Esophagus muscularis mucosa (tissue), 4 donors: ENCODE data around the gene CCNY. TPM values are rescaled to one million over a fixed set of nuclear protein-coding genes. Genes with fewer than 3 reads are reported as not detected.

Experiments used
- DNase-seq: peaks from one replicate; pipeline ENCODE4 v3.0.0-alpha.2; 2017; ENCODE audit errors: extremely low spot score
- H3K27ac ChIP-seq, 4 donors: fragments of 200-600 bp; sonication (generic); replicated peaks in 1 of 4; 1 replicate in 3 of 4; 2 replicates in 1 of 4; pipeline ENCODE4 v1.5.1; 2016 to 2019; ENCODE audit warnings: mild to moderate bottlenecking in 1 of 4
- H3K27me3 ChIP-seq, 4 donors: fragments of 200-600 bp; sonication (generic); one replicate each; pipeline versions ENCODE4 v1.5.1 to v1.6.0; 2016 to 2019
- H3K36me3 ChIP-seq, 4 donors: fragments of 200-600 bp; sonication (generic); one replicate each; pipeline ENCODE4 v1.5.1; 2016 to 2019
- H3K4me1 ChIP-seq, 4 donors: fragments of 200-600 bp; sonication (generic); one replicate each; pipeline ENCODE4 v1.5.1; 2016 to 2019
- H3K4me3 ChIP-seq, 4 donors: fragments of 200-600 bp; sonication (generic); 1 replicate in 2 of 4; 2 replicates in 2 of 4; pipeline ENCODE4 v1.5.1; 2016 to 2019; ENCODE audit warnings: mild to moderate bottlenecking in 4 of 4, moderate library complexity in 1 of 4
- H3K9me3 ChIP-seq, 4 donors: fragments of 200-600 bp; sonication (generic); 1 replicate in 3 of 4; 2 replicates in 1 of 4; pipeline ENCODE4 v1.5.1; 2016 to 2019
- EP300 ChIP-seq: sonication (generic); formaldehyde crosslinking; IDR thresholded peaks from one replicate; pipeline ENCODE4 v1.6.1; 2017; ENCODE audit warnings: antibody characterized with exemption
- POLR2A ChIP-seq: fragments of 450-650 bp; IDR thresholded peaks from one replicate; pipeline ENCODE4 v1.6.1; 2017; ENCODE audit warnings: antibody characterized with exemption, moderate library complexity, mild to moderate bottlenecking, low read depth
- POLR2AphosphoS5 ChIP-seq, 2 donors: sonication (generic); formaldehyde crosslinking; IDR thresholded peaks; one replicate each; pipeline ENCODE4 v1.6.1; 2017; ENCODE audit warnings: antibody characterized with exemption in 2 of 2
- WGBS: methylation state at CpG from one replicate; pipeline ENCODE4 v1.1.5; 2018; 5-methylcytosine and 5-hydroxymethylcytosine counted together
- intact Hi-C: fragments of 100-400 bp; cut with DNase I; formaldehyde crosslinking; loops from one replicate; pipeline ENCODE4 v1.15.1; 2023
- total RNA-seq, 4 donors: library from RNA; depleted of rRNA; stranded (reverse); fragments of >200 nt; gene quantifications; one replicate each; pipeline versions ENCODE4 v1.1.0 to v1.2.1, GENCODE V29; 2016
- TF ChIP-seq, protein P1 (sequence below), 3 experiments: fragments of 200-600 bp in 2 of 3; fragments of 450-650 bp in 1 of 3; sonication (generic) in 2 of 3; IDR thresholded peaks; one replicate each; pipeline ENCODE4 v1.5.1; 2017 to 2019; ENCODE audit warnings: antibody characterized with exemption in 3 of 3, mild to moderate bottlenecking in 2 of 3, moderate library complexity in 1 of 3

The CCNY gene
- total RNA-seq, 4 donors from 2014 or later, result 36.6 to 53.5 (median 47.0) TPM

GRCh38 chr10:35413985-35414861 is 77.9 kb downstream of the CCNY start:
- 87% methylated on average over 12 of the region's 12 CpGs for WGBS
- no peak for TF ChIP-seq EP300
- TF ChIP-seq, protein P1, sequence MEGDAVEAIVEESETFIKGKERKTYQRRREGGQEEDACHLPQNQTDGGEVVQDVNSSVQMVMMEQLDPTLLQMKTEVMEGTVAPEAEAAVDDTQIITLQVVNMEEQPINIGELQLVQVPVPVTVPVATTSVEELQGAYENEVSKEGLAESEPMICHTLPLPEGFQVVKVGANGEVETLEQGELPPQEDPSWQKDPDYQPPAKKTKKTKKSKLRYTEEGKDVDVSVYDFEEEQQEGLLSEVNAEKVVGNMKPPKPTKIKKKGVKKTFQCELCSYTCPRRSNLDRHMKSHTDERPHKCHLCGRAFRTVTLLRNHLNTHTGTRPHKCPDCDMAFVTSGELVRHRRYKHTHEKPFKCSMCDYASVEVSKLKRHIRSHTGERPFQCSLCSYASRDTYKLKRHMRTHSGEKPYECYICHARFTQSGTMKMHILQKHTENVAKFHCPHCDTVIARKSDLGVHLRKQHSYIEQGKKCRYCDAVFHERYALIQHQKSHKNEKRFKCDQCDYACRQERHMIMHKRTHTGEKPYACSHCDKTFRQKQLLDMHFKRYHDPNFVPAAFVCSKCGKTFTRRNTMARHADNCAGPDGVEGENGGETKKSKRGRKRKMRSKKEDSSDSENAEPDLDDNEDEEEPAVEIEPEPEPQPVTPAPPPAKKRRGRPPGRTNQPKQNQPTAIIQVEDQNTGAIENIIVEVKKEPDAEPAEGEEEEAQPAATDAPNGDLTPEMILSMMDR (IDR thresholded peaks at IDR 0.05), result no peak
- no peak for TF ChIP-seq POLR2AphosphoS5 (IDR thresholded peaks at IDR 0.05)
- no peak for TF ChIP-seq POLR2A
- Histone ChIP-seq H3K27ac (no peak overlapping the region), H3K27me3 (no peaks in the 10 kb centered on the region), H3K4me3 (no peak overlapping the region), H3K4me1 (peaks cover 58 to 79% (median 64%) of the 10 kb centered on the region in 4 donors), H3K9me3 (no peaks in the 10 kb centered on the region), H3K36me3 (no peaks in the 10 kb centered on the region)
- intact Hi-C loops, result no loop called here
- no peak for DNase-seq

GRCh38 chr10:35415505-35415904 is 79.2 kb downstream of the CCNY start:
- intact Hi-C loops, result loop anchor here (5.0 kb wide), 1 partner anchor 78 kb away; the partner anchor contains the start of gene CCNY
- peaks cover 54 to 80% (median 59%) of the 10 kb centered on the region in 4 donors for H3K4me1 ChIP-seq
- H3K27me3 ChIP-seq, result no peaks in the 10 kb centered on the region
- no peak for DNase-seq
- no peak for TF ChIP-seq EP300
- TF ChIP-seq POLR2AphosphoS5 (IDR thresholded peaks at IDR 0.05), result no peak
- TF ChIP-seq, protein P1 (IDR thresholded peaks at IDR 0.05), result no peak
- no peak for TF ChIP-seq POLR2A
- H3K27ac ChIP-seq, result peak overlapping the region in 1 of 4 donors; percentile 15
- H3K36me3 ChIP-seq, result no peaks in the 10 kb centered on the region
- H3K4me3 ChIP-seq, result no peak overlapping the region
- no peaks in the 10 kb centered on the region for H3K9me3 ChIP-seq
- 94% methylated on average over 5 of the region's 5 CpGs for WGBS

GRCh38 chr10:35416619-35417312 is 80.5 kb downstream of the CCNY start:
- H3K36me3 ChIP-seq, result no peaks in the 10 kb centered on the region
- H3K9me3 ChIP-seq, result no peaks in the 10 kb centered on the region
- DNase-seq, result no peak
- TF ChIP-seq EP300, result no peak
- TF ChIP-seq POLR2A, result no peak
- no peak for TF ChIP-seq POLR2AphosphoS5 (IDR thresholded peaks at IDR 0.05)
- TF ChIP-seq, protein P1 (IDR thresholded peaks at IDR 0.05), result no peak
- intact Hi-C loops, result loop anchor here (5.0 kb wide), 1 partner anchor 79 kb away; the partner anchor contains the start of gene CCNY
- H3K27ac ChIP-seq, result peak overlapping the region in 2 of 4 donors; percentile 30 to 59
- H3K4me3 ChIP-seq, result no peak overlapping the region
- H3K27me3 ChIP-seq, result no peaks in the 10 kb centered on the region
- peaks cover 62 to 91% (median 68%) of the 10 kb centered on the region in 4 donors for H3K4me1 ChIP-seq
- 64% methylated on average over 8 of the region's 8 CpGs for WGBS

DNA sequence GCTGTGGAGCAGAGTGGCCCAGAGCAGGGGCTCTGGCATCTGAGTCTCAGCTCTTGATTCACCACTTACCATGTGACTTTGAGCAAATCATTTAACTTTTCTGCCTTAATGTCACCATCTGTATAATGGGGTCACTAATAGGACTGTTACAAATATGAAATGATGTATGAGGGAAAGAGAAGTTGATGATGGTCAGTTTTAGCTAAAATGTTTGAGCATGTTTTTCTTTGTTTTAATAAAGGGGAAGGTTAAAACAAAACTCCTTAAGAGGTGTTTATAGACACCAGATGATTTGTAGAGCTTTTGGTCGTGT is 81.0 kb downstream of the CCNY start:
- intact Hi-C loops, result loop anchor here (5.0 kb wide), 1 partner anchor 80 kb away; the partner anchor contains the start of gene CCNY
- peaks cover 62 to 91% (median 68%) of the 10 kb centered on the region in 4 donors for H3K4me1 ChIP-seq
- H3K27ac ChIP-seq, result peak overlapping the region in 3 of 4 donors; percentile 35 to 59 (median 53)
- no peak for TF ChIP-seq POLR2AphosphoS5 (IDR thresholded peaks at IDR 0.05)
- no peak for TF ChIP-seq EP300
- no peak for TF ChIP-seq POLR2A
- TF ChIP-seq, protein P1 (IDR thresholded peaks at IDR 0.05), result no peak
- no peaks in the 10 kb centered on the region for H3K36me3 ChIP-seq
- no peaks in the 10 kb centered on the region for H3K9me3 ChIP-seq
- 49% methylated on average over 1 of the region's 1 CpG for WGBS
- DNase-seq, result no peak
- no peaks in the 10 kb centered on the region for H3K27me3 ChIP-seq
- no peak overlapping the region for H3K4me3 ChIP-seq
